ENCODE results near the gene SOHLH1.

The SOHLH1 gene

GRCh38 chr9:135661816-135662560 lies 37.3 kb downstream of the SOHLH1 start:
- no peak for DNase-seq (ENCODE audit: low spot score)

DNA sequence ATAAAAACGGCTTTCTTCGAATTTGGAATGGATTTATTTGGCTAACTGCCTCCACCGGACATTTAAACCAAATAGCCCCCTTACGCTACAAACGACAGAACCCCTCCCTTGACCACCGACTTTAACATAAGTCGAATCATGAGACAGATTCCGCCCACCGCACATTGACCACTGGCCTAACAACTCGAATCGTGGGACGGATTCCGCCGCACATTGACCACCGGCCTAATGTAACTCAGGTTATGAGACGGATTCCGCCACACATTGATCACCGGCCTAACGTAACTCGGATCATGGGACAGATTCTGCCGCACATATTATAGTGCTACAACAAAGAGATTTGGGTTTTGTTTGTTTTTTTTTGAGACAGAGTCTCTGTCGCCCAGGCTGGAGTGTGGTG lies 38.9 kb downstream of the SOHLH1 start:
- no peak for DNase-seq (ENCODE audit: low spot score)

DNA sequence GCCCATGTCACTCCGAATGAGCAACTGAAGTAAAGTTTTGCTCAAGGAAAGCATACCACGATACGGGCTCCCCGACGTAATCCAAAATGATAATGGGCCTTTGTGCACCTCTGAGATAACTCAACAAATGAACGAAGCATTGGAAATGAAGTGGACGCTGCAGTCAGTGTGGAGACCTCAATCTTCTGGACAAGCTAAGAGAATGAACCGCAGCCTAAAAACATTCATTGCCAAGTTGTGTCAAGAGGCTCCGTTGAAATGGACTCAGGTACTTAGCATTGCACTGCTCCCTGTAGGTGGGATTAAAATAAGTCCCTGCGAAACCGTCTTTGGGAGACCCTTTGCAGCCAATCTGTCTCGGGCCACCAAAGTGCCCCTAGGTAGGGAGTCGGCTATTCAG lies 40.0 kb downstream of the SOHLH1 start:
- DNase-seq (ENCODE audit: low spot score) = no peak

GRCh38 chr9:135657416-135657815 lies 41.9 kb downstream of the SOHLH1 start:
- DNase-seq (ENCODE audit: low spot score) = no peak

DNA sequence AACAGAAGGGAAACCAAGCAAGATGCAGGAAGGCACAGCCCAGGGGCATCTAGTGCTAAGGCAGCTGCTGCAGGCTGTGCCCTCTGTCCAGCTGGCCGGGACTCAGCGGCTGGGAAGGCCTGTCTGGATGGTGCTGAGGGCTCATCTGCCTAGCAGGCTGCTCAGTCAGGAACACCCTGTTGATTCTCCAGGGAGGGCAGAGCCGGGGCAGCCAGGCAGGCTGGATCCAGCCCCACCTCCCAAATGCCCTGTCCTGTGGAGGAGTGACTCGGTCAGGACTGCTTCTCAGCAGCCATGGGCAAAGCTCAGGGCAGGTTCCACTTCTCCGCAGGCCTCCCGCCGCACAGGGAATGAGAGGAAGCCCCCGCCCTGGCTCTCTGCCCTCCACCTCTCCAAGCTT lies 44.0 kb downstream of the SOHLH1 start:
- no peak for DNase-seq (ENCODE audit: low spot score)

DNA sequence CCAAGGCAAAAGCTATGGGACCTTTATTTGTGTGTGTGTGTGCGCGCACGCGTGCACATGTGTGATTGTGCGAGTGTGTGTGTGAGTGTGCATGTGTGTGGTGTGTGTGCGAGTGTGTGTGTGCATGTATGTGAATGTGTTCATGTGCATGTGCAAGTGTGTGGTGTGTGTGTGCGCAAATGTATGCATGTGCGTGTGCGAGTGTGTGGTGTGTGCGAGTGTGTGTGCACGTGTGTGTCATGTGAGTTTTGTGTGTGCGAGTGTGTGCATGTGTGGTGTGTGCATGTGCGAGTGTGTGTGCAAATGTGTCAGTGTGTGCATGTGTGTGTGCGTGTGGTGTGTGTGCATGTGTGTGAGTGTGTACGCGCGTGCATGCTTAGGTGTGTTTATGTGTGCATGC lies 48.9 kb downstream of the SOHLH1 start:
- no peak for DNase-seq (ENCODE audit: low spot score)

- DNase-seq (ENCODE audit: low spot score) = no peak
These were observed 49.8 kb downstream of the SOHLH1 start for GRCh38 chr9:135649508-135649907.

- no peak for DNase-seq (ENCODE audit: low spot score)
These were observed 50.5 kb downstream of the SOHLH1 start for GRCh38 chr9:135648494-135649410.

DNA sequence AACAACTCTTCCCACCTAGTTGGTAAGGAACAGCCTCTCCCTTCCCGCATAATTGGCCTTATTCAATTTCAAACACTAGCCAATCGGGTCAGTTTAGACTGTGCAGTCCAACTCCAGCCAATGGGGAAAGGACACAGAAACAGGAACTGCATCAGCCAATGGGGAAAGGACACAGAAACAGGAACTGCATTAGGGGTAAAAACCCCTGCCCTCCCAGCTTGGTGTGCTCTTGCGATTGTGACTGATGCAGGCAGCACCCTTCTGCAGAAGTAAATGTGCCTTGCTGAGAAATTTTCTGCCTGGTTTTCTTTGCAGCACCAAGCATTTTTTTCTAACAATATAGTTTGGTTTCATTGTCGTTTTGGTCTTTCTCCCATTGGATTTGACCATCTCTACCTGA lies 51.4 kb downstream of the SOHLH1 start:
- no peak for DNase-seq (ENCODE audit: low spot score)

DNA sequence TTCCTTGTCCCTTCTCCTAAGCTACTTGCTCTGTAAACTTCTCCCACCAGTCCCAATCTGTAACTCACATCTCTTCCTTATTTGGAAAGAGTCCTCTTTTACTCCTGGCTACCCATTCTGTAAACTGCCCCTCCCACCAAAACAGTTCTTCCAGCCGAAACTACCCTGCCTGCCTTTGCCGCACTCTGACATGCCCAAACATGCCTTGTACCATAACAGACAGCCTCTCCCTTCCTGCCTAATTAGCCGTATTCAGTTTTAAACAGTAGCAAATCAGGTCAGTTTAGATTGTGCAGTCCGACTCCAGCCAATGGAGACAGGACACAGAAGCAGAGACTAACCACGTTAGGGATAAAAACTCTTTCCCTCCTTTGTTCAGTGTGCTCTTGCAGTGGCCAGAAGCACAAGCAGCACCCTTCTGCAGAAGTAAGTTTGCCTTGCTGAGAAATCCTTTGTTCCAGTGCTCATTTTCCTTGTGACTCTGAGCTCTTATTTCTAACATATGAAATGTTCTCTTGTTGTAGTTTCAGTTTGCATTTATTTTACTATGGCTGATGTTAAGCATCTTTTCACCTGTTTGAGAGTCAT lies 54.6 kb downstream of the SOHLH1 start:
- no peak for DNase-seq (ENCODE audit: low spot score)

All from globus pallidus (tissue), 1 donor.